HG02870 (cell line): ENCODE measurements around the gene CKM.

ENCODE experiments used
- ATAC-seq: cut with Tn5 transposase; IDR thresholded peaks from one replicate; pipeline ENCODE4 v1.9.1; 2021; ENCODE audit warnings: mild to moderate bottlenecking, moderate library complexity; ENCODE audit not compliant: unreplicated experiment

Gene CKM

GRCh38 chr19:45322744-45323281, at the start of gene CKM:
Gene CKM, minus strand, starts transcription at chr19:45322875. Its CDS starts 3,162 bp downstream, at chr19:45319713.
- no peak for ATAC-seq

- peak; percentile 93 for ATAC-seq
Measured at GRCh38 chr19:45370410-45371204, 47.9 kb upstream of the CKM start, which contains the start of gene ERCC2. Gene ERCC2, minus strand, starts transcription at chr19:45370573. Its CDS starts 33 bp downstream, at chr19:45370540.

- no peak for ATAC-seq
Measured at GRCh38 chr19:45368737-45369340, 46.2 kb upstream of the CKM start.

GRCh38 chr19:45368127-45368526, 45.5 kb upstream of the CKM start:
- no peak for ATAC-seq

- ATAC-seq, result no peak
Measured at GRCh38 chr19:45364696-45365095, 42.0 kb upstream of the CKM start.

GRCh38 chr19:45363861-45364459, 41.3 kb upstream of the CKM start:
- no peak for ATAC-seq

- no peak for ATAC-seq
Measured at GRCh38 chr19:45362291-45362690, 39.6 kb upstream of the CKM start.

- ATAC-seq, result no peak
Measured at GRCh38 chr19:45361608-45362007, 38.9 kb upstream of the CKM start.

- no peak for ATAC-seq
Measured at GRCh38 chr19:45358213-45358792, 35.6 kb upstream of the CKM start.

- ATAC-seq, result no peak
Measured at GRCh38 chr19:45357445-45357783, 34.7 kb upstream of the CKM start.

GRCh38 chr19:45356760-45357444, 34.2 kb upstream of the CKM start:
- ATAC-seq, result no peak

GRCh38 chr19:45355910-45356309, 33.2 kb upstream of the CKM start:
- no peak for ATAC-seq

GRCh38 chr19:45355402-45355801, 32.7 kb upstream of the CKM start:
- ATAC-seq, result no peak

- ATAC-seq, result no peak
Measured at GRCh38 chr19:45354241-45354842, 31.7 kb upstream of the CKM start.

GRCh38 chr19:45352914-45353796, 30.5 kb upstream of the CKM start:
- ATAC-seq, result no peak

- no peak for ATAC-seq
Measured at GRCh38 chr19:45352471-45352870, 29.8 kb upstream of the CKM start.

GRCh38 chr19:45352062-45352461, 29.4 kb upstream of the CKM start:
- ATAC-seq, result no peak

- no peak for ATAC-seq
Measured at GRCh38 chr19:45351401-45351952, 28.8 kb upstream of the CKM start.

GRCh38 chr19:45350477-45351058, 27.9 kb upstream of the CKM start:
- no peak for ATAC-seq
